ENCODE measurements around the gene ST3GAL4. TPM values are rescaled to one million over a fixed set of nuclear protein-coding genes. Genes with fewer than 3 reads are reported as not detected.
A peak's percentile ranks its signal among the peaks of the same experiment; 100 is the strongest.

Gene ST3GAL4
- total and polyA plus RNA-seq, 9 of the 15 experiments (the other 6 are each of a cell fraction or from before 2014, with no cell fraction given): 0.27 to 22.9 (median 10.5) TPM

- TF ChIP-seq TCF3 (CRISPR knock-in tag; IDR thresholded peaks at IDR 0.05) (peak; percentile 41; the same call in 1 of the 2 replicates), CBX3 (IDR thresholded peaks at IDR 0.05; ENCODE audit: borderline replicate concordance in 1 of 2, low read length in 2 of 2) (peak in 1 of 2 experiments; percentile 94; a peak in 2 of 3 replicates), MAX (CRISPR knock-in tag; IDR thresholded peaks at IDR 0.05) (peak; percentile 75), NR4A1 (CRISPR knock-in tag; IDR thresholded peaks at IDR 0.05) (no peak), NR4A1 (tag; IDR thresholded peaks at IDR 0.05) (peak; percentile 71), MAFG (tag; conservative IDR thresholded peaks at IDR 0.05) (peak; percentile 97), ZBED1 (IDR thresholded peaks at IDR 0.05) (no peak), CTCFL (IDR thresholded peaks at IDR 0.05; ENCODE audit: borderline replicate concordance, insufficient read depth, low read depth, low read length, poor library complexity, severe bottlenecking) (no peak), NCOR1 (IDR thresholded peaks at IDR 0.05) (peak; percentile 11; the same call in 1 of the 2 replicates), ATF1 (CRISPR knock-in tag; IDR thresholded peaks at IDR 0.05) (no peak), ATF1 (tag; IDR thresholded peaks at IDR 0.05) (peak; percentile 45; the same call in 1 of the 2 replicates), C11orf30 (IDR thresholded peaks at IDR 0.05; ENCODE audit: low read depth) (peak; percentile 98), KLF1 (tag; IDR thresholded peaks at IDR 0.05) (no peak), IRF1 (CRISPR knock-in tag; IDR thresholded peaks at IDR 0.05; ENCODE audit: borderline replicate concordance) (no peak), SIN3A (IDR thresholded peaks at IDR 0.05; ENCODE audit: borderline replicate concordance in 2 of 2, control insufficient read depth in 1 of 2, low read depth in 2 of 2, low read length in 2 of 2) (0 out of 4 replicates have a peak, but pooled peaks of 1 of the 2 experiments have one; percentile 31), SMC3 (conservative IDR thresholded peaks at IDR 0.05; ENCODE audit: insufficient read depth, low read depth, low read length) (no peak), MEF2D (tag; conservative IDR thresholded peaks at IDR 0.05; ENCODE audit: low read depth) (peak; percentile 59), ETS1 (conservative IDR thresholded peaks at IDR 0.05; ENCODE audit: control insufficient read depth, low read depth, low read length) (no peak), TAF15 (IDR thresholded peaks at IDR 0.05; ENCODE audit: low read depth, low read length) (no peak), SMARCA5 (IDR thresholded peaks at IDR 0.05) (peak; percentile 92; the same call in 1 of the 2 replicates)
These were observed 2.3 kb upstream of the ST3GAL4 start (continued) for GRCh38 chr11:126352934-126353801.

Data from K562 (cell line).